Measurements from ENCODE around the gene ANKRD30A. TPM values are rescaled to one million over a fixed set of nuclear protein-coding genes. Genes with fewer than 3 reads are reported as not detected.
"Not testable (repeated sequence)": the region's sequence is repeated elsewhere in the genome, so short reads cannot be mapped to it uniquely, and the experiment has no call there.

Gene ANKRD30A, protein sequence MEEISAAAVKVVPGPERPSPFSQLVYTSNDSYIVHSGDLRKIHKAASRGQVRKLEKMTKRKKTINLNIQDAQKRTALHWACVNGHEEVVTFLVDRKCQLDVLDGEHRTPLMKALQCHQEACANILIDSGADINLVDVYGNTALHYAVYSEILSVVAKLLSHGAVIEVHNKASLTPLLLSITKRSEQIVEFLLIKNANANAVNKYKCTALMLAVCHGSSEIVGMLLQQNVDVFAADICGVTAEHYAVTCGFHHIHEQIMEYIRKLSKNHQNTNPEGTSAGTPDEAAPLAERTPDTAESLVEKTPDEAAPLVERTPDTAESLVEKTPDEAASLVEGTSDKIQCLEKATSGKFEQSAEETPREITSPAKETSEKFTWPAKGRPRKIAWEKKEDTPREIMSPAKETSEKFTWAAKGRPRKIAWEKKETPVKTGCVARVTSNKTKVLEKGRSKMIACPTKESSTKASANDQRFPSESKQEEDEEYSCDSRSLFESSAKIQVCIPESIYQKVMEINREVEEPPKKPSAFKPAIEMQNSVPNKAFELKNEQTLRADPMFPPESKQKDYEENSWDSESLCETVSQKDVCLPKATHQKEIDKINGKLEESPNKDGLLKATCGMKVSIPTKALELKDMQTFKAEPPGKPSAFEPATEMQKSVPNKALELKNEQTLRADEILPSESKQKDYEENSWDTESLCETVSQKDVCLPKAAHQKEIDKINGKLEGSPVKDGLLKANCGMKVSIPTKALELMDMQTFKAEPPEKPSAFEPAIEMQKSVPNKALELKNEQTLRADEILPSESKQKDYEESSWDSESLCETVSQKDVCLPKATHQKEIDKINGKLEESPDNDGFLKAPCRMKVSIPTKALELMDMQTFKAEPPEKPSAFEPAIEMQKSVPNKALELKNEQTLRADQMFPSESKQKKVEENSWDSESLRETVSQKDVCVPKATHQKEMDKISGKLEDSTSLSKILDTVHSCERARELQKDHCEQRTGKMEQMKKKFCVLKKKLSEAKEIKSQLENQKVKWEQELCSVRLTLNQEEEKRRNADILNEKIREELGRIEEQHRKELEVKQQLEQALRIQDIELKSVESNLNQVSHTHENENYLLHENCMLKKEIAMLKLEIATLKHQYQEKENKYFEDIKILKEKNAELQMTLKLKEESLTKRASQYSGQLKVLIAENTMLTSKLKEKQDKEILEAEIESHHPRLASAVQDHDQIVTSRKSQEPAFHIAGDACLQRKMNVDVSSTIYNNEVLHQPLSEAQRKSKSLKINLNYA (N-terminal part only)
- not detected for total RNA-seq

DNA sequence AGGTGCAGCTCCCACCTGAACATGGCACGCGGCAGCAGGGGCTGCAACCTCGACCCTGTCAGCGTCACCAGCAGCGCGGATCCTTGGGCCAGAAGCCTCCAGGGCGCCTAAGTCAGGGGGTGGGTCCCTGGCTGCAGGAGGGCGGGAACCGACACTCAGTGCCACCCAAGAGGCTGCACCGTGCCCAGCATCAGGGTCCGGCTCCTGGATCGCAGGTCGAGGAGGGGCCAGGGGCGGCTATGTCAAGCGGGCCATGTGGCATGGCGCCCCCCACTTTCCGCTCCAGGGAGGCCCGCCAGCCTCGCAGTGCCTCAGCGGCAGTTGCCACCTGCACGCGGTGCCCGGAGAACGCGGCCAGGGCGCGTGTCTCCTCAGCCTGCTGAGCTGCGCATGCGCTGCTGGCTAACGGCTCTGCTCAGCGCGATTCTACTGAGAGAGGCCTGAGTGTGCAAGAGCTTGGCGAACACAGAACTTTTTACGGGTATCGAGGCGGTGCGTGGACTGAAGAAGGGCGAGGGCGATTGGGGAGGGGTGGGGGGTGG lies at the start of gene ANKRD30A:
Gene ANKRD30A (plus strand): TSS at position 408 of the 542 bp plus-strand sequence. CDS start 190 bp downstream, outside the sequence.
- no peak for DNase-seq (ENCODE audit: low spot score)

DNA sequence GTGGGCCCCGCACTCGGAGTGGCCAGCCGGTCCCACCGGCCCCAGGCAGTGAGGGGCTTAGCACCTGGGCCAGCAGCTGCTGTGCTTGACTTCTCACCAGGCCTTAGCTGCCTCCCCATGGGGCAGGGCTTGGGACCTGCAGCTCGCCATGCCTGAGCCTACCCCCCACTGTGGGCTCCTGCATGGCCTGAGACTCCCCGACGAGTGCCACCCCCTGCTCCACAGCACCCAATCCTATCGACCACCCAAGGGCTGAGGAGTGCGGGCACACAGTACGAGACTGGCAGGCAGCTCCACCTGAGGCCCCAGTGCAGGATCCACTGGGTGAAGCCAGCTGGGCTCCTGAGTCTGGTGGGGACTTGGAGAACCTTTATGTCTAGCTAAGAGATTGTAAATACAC lies 49.3 kb upstream of the ANKRD30A start:
- DNase-seq (ENCODE audit: low spot score), result not testable (repeated sequence)

DNA sequence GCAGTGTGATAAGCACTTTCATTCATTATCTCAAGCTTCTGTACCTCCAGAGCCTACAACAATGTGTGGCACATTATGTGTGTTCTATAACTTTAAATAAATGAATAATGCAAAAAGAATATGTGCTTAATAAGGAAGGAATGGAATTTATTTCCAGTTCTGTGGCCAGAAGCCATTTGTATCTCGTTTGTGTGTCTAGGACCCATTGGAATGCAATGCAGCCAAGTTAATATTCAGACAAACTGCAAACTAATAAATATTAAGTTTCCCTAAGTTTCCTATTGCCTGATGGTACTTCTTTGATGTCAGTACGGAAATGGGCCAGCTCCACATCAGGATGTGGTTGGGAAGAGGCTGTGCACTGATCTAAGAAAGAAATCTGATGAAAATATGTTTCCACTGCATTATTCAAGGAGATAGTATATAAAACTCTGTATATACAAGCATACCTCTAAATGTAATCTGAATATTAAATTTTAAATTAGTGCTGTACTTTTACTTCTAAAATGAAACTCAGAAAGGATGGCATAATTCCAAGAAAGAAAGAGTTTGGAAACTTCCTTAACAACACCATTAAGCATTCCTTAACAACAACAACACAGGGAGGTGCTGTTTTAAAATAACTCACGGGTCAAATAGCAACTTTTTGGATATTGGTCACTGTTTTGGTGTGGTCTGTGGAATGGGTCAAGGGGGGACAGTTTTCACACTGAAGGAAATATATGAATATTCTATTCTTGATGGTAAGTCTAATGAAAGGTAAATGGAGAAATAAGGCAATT lies 29.4 kb upstream of the ANKRD30A start:
- DNase-seq (ENCODE audit: low spot score), result no peak

DNA sequence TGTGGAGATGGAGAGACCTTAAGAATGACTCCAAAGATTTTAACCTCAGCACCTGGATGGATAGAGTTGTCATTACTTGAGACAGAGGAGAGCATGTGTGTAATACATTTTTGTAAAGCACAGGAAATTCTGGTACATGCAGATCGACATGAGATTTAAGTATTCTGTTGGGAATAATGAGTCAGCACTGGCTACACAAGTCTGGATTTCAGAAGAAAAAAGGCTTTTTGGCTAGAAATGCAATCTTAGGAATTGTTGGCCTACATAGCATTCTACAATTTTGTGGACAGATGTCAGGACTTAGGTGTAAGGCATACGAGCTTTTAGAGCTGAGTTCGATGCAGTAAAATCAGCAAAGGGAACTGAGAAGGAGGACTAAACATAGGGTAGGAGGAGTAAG lies 24.1 kb upstream of the ANKRD30A start:
- DNase-seq (ENCODE audit: low spot score), result no peak

DNA sequence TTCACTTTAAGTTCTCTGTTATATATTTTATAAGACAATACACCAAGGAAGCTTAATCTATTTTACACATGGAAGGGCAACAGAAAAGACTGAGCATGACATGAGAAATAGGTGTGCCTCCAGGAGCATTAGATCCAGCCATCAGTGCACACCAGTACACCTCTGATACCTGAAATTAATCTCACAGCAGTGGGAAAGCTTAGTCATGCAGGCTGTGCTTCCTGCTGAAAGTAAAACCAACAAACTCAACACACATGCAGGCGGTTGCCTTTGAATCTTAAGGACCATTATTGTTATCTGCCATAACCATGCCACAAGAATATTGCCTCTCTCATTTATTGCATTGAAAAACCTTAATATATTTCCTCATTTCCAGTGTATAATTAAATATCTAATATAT lies 16.4 kb upstream of the ANKRD30A start:
- DNase-seq (ENCODE audit: low spot score), result no peak

DNA sequence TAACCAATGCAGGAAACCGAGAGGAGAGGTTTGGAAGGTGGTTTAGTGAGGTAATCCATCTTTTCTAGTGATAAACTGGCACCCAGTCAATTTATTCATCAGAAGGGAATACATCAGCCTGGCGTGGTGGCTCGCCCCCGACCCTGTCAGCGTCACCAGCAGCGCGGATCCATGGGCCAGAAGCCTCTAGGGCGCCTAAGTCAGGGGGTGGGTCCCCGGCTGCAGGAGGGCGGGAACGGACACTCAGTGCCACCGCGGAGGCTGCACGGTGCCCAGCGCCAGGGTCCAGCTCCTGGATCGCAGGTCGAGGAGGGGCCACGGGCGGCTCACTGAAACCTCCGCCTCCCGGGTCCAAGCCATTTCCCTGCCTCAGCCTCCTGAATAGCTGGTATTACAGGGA lies 866 bp upstream of the ANKRD30A start:
- no peak for DNase-seq (ENCODE audit: low spot score)

DNA sequence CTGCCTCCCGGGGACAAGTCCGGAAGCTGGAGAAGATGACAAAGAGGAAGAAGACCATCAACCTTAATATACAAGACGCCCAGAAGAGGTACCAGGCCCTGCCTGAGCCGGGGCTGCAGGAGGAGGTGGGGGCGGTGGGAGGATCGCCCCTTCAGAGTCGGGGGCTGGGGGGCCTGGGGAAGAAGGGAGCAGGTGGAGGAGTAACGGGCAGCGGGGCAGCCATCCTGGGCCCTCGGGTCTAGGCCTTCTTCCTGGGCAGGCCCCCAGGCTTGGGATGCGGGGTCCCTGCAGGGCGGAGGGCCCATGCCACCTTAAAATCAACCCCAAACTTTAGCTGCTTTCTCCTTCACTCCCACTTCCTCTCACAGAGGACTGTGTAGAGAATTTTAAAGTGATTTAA lies 523 bp downstream of the ANKRD30A start:
- no peak for DNase-seq (ENCODE audit: low spot score)

DNA sequence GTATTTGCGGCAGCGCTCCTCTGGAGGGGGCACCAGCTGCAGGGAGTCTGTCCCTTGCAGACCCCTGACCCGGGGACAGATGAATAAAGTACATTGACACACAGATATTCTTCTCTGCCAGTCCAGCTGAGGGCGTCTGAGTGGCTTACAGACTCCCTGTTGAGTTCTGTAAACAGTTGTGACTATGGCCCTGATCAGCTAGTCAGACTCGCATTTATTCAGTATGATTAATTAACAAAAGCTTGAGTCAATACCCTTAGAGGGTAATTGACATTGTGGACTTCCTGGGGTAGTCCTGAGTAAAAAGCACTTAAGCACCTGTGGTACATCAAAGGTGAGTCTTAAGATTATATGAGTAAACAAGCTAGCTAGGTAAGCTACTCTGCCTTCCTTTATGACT lies 21.0 kb downstream of the ANKRD30A start:
- DNase-seq (ENCODE audit: low spot score), result no peak

DNA sequence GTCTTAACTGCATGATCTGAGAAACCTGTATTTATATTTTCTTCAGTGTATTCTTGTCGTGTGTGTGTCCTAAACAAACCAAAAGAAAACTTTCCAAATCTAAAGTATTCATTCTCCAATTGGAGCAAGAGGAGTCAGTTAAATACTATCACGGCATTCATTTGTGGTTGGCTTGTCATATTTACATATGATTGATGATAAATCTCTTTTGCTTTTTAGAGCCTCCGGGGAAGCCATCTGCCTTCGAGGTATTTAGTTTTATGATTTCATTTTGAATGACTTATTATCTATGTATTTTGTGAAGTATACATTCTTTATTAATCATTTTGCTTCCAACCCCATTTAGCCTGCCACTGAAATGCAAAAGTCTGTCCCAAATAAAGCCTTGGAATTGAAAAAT lies 37.0 kb downstream of the ANKRD30A start:
- DNase-seq (ENCODE audit: low spot score), result not testable (repeated sequence)

DNA sequence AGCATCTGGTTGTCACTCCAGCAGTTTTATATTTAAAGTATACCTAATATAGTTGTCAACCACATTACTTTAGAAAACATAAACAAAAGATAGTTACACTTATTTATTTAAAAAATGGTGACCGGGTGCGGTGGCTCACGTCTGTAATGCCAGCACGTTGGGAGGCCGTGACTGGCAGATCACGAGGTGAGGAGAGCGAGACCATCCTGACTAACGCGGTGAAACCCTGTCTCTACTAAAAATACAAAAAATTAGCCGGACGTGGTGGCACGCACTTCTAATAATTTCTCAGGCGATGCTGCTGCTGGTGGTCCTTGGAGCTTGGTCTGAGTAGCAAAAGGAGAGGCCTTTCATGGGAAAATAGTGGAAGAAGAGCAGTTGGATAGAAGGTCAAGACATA lies 46.5 kb downstream of the ANKRD30A start:
- not testable (repeated sequence) for DNase-seq (ENCODE audit: low spot score)

DNA sequence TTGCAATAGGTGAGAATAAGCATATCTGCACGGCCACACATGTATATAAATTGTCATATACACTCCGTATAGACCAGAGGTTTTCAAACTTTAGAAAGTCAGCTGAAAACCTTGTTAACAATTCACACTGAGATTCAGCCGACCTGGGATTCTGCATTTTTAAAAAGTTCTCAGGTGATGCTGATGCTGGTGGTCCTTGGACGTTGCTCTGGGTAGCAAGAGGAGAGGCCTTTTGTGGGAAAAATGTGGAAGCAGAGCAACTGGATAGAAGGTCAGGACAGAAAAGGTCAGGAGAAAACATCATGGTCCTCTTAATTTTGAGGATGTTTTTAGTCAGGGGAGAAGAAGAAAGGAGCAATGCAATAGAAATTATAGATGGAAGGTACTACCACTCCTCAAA lies 52.9 kb downstream of the ANKRD30A start:
- not testable (repeated sequence) for DNase-seq (ENCODE audit: low spot score)

DNA sequence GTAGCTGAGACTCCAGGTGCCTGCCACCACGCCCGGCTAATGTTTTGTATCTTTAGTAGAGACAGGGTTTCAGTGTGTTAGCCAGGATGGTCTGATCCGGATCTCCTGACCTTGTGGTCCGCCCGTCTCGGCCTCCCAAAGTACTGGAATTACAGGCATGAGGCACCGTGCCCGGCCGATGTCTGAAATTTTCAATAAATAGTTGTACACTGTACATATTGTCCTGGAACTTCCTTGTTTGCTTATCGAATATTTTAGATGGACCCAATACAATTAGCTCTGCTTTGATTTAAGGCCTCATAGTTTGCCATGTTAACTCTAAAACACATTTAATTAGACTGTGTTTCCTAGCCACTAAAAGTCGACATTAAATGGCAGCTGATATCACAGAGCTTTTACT lies 57.3 kb downstream of the ANKRD30A start:
- DNase-seq (ENCODE audit: low spot score), result not testable (repeated sequence)

DNA sequence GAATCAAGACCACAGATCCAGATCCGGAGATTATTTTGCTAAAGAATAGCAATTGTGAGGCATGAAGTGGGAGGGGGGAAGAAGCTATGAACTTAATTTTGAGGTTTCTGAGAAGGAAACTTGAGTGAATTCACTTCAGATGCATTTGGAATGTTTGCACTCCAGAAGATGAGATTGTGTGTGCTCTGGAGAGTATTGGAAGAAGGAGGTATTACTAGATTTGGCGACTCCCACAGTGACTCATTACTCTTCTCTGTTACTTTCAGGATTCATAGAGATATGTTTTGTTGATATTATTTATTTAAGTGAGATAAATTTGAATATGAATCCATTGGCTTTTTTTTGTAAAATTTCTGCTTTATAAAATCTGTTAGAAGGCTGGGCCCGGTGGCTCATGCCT lies 80.7 kb downstream of the ANKRD30A start:
- no peak for DNase-seq (ENCODE audit: low spot score)

DNA sequence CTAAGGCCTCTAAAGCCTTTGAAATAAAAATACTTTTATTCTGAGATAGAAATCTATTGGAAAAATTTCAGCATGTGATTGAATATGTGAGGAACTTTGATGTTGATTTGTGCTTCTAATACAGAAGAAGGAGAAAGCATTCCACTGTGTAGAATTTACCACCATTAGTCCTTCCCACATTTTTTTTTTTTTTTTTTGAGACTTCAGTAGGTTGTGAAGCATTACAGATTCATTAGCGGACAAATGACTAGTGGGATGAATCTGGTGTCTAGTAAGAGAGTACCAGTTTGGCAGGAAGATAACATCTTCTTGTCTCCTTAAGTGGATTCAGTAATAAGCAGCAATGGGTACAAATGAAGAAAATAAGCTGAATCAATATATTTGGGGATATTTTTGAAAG lies 95.5 kb downstream of the ANKRD30A start:
- DNase-seq (ENCODE audit: low spot score), result no peak

DNA sequence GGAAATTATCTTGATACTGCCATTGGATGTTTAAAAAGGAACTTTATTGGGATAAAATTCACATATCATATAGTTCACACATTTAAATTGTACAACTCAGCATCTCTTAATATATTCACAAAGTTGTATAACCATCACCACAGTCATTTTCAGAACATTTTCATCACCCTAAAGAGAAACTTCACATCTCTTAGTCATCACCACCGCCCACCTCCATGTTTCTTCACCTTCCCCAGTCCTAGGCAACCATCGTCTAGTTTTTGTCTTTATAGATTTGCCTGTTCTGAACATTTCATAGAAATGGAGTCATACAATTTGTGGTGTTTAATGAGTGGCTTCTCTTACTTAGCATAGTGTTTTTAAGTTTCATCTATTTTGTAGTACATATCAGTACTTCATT lies 96.6 kb downstream of the ANKRD30A start:
- no peak for DNase-seq (ENCODE audit: low spot score)

DNA sequence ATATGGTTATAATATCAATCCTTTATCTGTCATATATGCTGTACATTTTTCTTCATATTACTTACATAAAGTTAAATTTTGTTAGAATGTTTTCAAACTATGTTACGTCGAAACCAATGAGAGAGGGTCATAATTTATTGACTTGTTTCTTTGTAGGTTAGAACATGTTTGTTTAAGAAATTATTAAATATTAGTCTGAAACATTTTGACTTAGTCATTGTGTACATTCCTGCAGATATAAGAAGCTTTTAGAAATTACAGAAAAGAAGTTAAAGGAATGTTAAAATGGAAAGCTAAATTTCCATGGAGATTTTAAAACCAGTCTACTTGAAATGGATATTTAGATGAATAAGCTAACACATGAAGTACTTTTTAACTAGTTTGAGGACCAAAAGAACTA lies 99.8 kb downstream of the ANKRD30A start:
- DNase-seq (ENCODE audit: low spot score), result no peak

DNA sequence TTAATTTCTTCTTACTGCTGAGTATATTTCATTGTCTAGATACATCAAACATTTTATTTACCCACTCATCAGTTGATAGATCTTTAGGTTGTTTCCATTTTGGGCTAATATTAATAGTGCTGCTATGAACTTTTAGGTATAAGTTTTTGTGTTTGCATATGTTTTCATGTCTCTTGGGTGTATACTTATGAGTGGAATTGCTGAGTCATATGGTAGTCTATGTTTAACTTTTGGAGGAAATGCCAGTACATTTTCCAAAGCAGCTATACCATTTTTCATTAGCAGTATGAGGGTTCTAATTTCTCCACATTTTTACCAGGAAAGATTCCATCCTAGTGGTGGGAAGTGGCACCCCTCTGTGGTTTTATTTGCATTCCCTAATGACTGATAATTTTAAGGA lies 101.1 kb downstream of the ANKRD30A start:
- no peak for DNase-seq (ENCODE audit: low spot score)

DNA sequence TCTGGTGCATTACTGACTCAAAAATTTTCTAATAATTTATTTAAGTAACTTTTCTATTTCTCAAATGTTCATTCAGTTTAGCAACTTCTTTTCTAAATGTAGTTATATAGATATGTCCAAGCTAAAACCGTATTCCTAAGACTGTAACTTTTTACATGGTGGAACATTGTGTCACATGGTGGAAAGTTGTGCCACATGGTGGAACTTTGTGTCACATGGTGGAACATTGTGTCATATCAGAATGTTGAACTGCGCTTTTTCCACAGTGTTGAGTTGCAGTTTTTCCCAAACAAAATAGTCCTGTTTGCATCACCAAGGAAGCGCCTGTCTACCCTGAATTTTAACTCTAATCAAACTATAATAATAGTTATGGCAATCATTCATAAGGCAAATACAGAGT lies 109.3 kb downstream of the ANKRD30A start:
- DNase-seq (ENCODE audit: low spot score), result no peak

DNA sequence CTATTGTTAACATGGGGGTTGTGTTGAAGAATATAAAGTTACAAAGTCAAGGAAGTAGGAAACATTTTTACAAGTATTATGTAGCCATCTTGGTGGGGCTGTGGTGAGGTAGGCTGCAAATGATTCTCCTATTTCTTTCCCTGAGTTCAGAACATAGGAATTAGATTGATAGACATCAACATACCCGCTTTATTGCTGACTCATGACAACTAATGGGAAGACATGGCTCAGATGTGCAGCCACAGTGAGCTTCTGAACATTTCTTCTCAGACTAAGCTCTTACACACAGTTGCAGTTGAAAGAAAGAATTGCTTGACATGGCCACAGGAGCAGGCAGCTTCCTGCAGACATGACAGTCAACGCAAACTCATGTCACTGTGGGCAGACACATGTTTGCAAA lies 110.7 kb downstream of the ANKRD30A start:
- DNase-seq (ENCODE audit: low spot score), result no peak

DNA sequence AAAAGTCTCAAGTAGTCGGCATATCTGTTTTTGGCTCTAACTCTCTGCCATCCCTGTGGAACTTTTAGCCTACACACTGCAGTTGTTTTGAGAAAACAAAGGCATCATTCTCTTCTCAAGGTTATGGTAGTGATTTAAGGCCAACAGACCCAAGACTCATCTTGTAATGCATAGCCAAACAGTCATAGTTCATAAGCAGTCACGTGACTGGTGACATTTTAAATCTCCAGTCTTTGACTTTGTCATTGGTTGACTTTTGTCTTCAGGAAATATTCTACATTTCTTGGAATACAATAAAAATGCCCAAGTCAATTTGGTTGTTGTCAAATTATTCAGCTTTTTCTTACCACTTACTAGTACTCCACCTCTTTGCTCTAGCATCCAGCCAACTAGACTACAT lies 114.8 kb downstream of the ANKRD30A start:
- DNase-seq (ENCODE audit: low spot score), result no peak

DNA sequence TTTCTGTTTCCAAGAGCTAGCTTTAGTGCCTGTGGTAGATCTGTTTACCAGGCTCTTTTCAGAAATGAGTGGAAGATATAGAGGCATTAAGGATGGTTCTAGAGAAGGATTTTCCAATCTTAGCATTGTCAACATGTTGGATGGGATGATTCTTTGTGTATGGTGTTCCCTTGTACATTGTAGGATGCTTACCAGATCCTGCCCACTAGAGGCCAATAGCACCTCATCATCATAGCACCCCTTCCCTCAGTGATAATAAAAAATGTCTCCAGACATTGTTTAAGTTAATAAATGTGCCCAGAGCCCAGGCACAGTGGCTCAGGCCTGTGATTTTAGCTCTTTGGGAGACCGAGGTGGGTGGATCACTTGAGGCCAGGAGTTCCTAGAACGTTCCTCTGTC lies 121.2 kb downstream of the ANKRD30A start:
- DNase-seq (ENCODE audit: low spot score), result no peak
